ENCODE data around the gene OLFML1. TPM values are rescaled to one million over a fixed set of nuclear protein-coding genes. Genes with fewer than 3 reads are reported as not detected.

Gene OLFML1
- total RNA-seq, 1 experiment from 2014 or later: not detected

Other genes starting within 250 kb of the OLFML1 start
- gene SYT9, start 233.6 kb upstream of the OLFML1 start, total RNA-seq (2014; rRNA removed; shearing (Covaris generic)): not detected in 2 replicates
- 3.9 and 4.5 TPM in 2 replicates for gene PPFIBP2, start 28.5 kb downstream of the OLFML1 start, total RNA-seq (2014; rRNA removed; shearing (Covaris generic))
- gene CYB5R2, start 188.0 kb downstream of the OLFML1 start, total RNA-seq (2014; rRNA removed; shearing (Covaris generic)): not detected in 2 replicates
- not detected in 2 replicates for gene OVCH2, start 221.0 kb downstream of the OLFML1 start, total RNA-seq (2014; rRNA removed; shearing (Covaris generic))